ENCODE results near the gene RFPL3.

DNA sequence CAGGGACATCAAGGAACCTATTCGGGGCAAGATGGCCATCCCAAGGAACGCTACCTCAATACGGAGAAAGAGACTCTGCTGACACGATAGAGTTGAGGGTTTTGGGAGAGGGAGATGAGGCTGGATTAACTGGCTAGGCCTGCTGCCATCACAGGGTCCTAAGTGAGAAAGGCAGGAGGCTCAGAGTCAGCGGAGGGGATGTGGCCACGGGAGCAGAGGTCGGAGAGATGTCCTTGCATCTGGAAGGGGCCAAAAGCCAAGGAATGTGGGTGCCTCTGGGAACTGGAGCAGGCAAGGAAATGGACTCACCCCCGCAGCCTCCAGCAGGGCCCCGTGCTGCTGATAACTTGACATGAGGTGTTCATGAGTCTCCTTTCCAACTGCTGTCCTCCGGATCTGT lies 31.0 kb upstream of the RFPL3 start:
- no peak for TF ChIP-seq POLR2A (IDR thresholded peaks at IDR 0.05)
- TF ChIP-seq, protein P1, sequence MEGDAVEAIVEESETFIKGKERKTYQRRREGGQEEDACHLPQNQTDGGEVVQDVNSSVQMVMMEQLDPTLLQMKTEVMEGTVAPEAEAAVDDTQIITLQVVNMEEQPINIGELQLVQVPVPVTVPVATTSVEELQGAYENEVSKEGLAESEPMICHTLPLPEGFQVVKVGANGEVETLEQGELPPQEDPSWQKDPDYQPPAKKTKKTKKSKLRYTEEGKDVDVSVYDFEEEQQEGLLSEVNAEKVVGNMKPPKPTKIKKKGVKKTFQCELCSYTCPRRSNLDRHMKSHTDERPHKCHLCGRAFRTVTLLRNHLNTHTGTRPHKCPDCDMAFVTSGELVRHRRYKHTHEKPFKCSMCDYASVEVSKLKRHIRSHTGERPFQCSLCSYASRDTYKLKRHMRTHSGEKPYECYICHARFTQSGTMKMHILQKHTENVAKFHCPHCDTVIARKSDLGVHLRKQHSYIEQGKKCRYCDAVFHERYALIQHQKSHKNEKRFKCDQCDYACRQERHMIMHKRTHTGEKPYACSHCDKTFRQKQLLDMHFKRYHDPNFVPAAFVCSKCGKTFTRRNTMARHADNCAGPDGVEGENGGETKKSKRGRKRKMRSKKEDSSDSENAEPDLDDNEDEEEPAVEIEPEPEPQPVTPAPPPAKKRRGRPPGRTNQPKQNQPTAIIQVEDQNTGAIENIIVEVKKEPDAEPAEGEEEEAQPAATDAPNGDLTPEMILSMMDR (IDR thresholded peaks at IDR 0.05), result no peak

Data from tibial nerve (tissue), 3 donors.